Activated CD8-positive, alpha-beta T cell treated with anti-CD3 and anti-CD28 coated beads, Interleukin-2, amount 10 ng/mL, durations not matched to agents 7 days and 5 days (primary cell): ENCODE data around the gene KHNYN. TPM values are rescaled to one million over a fixed set of nuclear protein-coding genes. Genes with fewer than 3 reads are reported as not detected.
"Not testable (repeated sequence)": the region's sequence is repeated elsewhere in the genome, so short reads cannot be mapped to it uniquely, and the experiment has no call there.

Experiments
- ATAC-seq: fragments of 150-1000 bp; cut with Tn5 transposase; one replicate; pipeline ENCODE4 v1.10.0; 2021; ENCODE audit warnings: moderate library complexity
- CTCF ChIA-PET: fragments of 350-600 bp; sonication (Branson Sonifier 250); formaldehyde crosslinking; loops from one replicate; lab custom pipeline; 2021; ENCODE audit warnings: antibody characterized with exemption; lab: Charles Lee
- POLR2A ChIA-PET: fragments of 350-600 bp; sonication (Branson Sonifier 250); formaldehyde crosslinking; loops from one replicate; lab custom pipeline; 2021; ENCODE audit warnings: antibody characterized with exemption; lab: Charles Lee
- DNase-seq: peaks from one replicate; pipeline ENCODE4 v3.0.0-alpha.2; 2020
- H3K27ac Mint-ChIP-seq: one replicate; pipeline ENCODE4 v1.8.0; 2021; ENCODE audit warnings: mild to moderate bottlenecking, mixed read lengths
- H3K27me3 Mint-ChIP-seq: one replicate; pipeline ENCODE4 v1.8.0; 2021; ENCODE audit warnings: low read depth, mixed read lengths
- H3K36me3 Mint-ChIP-seq: one replicate; pipeline ENCODE4 v1.8.0; 2021; ENCODE audit warnings: low read depth, mixed read lengths
- H3K4me1 Mint-ChIP-seq: one replicate; pipeline ENCODE4 v1.8.0; 2021; ENCODE audit warnings: low read depth, mixed read lengths
- H3K4me3 Mint-ChIP-seq: one replicate; pipeline ENCODE4 v1.8.0; 2021; ENCODE audit warnings: mild to moderate bottlenecking, mixed read lengths
- H3K9me3 Mint-ChIP-seq: one replicate; pipeline ENCODE4 v1.8.0; 2022; ENCODE audit warnings: mixed read lengths; ENCODE audit not compliant: insufficient read depth
- total RNA-seq, 2 experiments: library from RNA; stranded (reverse); gene quantifications; one replicate each; pipeline ENCODE4 v1.2.3, GENCODE V29; 2021

Gene KHNYN
- 10 to 100 TPM; 55.4 to 58.9 TPM for total RNA-seq

- POLR2A ChIA-PET, result interaction anchor here (0.5 to 5.4 kb wide), 35 partner anchors 8 to 819 kb away, joined by 3 to 185 read pairs (median 5); partner anchors contain the start of genes ADCY4, CHMP4A, IRF9 and LTB4R
- Mint-ChIP-seq H3K9me3 (no peaks in the 10 kb centered on the region), H3K36me3 (peaks cover 25% of the 10 kb centered on the region), H3K4me3 (peak within 1 kb of the TSS; percentile 93), H3K4me1 (peaks cover 61% of the 10 kb centered on the region), H3K27me3 (no peaks in the 10 kb centered on the region), H3K27ac (peak within 1 kb of the TSS; percentile 96)
- peak; percentile 90 for ATAC-seq
- peak; percentile 91 for DNase-seq
- CTCF ChIA-PET, result interaction anchor here (0.7 to 17.6 kb wide), 15 partner anchors 8 to 321 kb away, joined by 3 to 709 read pairs (median 23); partner anchors contain the start of genes ADCY4, CIDEB, DHRS1 and LTB4R
Observed at GRCh38 chr14:24429395-24430142, at the start of gene KHNYN, which contains the start of gene CBLN3. Gene KHNYN (plus strand): TSS chr14:24429954. CDS start chr14:24430731, 777 bp downstream. Gene CBLN3 (minus strand): TSS chr14:24429668. CDS start chr14:24429054, 614 bp downstream.

GRCh38 chr14:24381363-24382063 lies 48.2 kb upstream of the KHNYN start:
- no peak overlapping the region for H3K27ac Mint-ChIP-seq
- H3K27me3 Mint-ChIP-seq, result peaks cover 10% of the 10 kb centered on the region
- DNase-seq (no peak), ATAC-seq (no peak)
- H3K4me3 Mint-ChIP-seq, result no peak overlapping the region
- CTCF ChIA-PET, result interaction anchor here (0.8 kb wide), 1 partner anchor 55 kb away, joined by 3 read pairs; no protein-coding TSS in a partner anchor
- H3K4me1 Mint-ChIP-seq, result peaks cover 7% of the 10 kb centered on the region
- H3K36me3 Mint-ChIP-seq, result no peaks in the 10 kb centered on the region
- POLR2A ChIA-PET, result interaction anchor here (1.5 kb wide), 1 partner anchor 48 kb away, joined by 4 read pairs; the partner anchor contains the start of genes CBLN3 and KHNYN
- no peaks in the 10 kb centered on the region for H3K9me3 Mint-ChIP-seq

DNA sequence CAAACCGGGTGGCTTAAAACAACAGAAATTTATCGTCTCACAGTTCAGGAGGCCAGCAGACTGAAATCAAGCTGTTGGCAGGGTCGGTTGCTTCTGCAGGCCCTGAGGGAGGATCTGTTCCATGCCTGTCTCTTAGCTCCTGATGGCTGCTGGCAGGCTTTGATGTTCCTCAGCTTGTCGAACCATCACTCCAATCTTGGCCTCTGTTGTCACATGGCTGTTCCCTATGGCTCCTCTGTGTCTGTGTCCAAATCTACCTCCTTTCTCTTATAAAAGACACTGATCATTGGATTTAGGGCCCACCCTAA lies 47.7 kb upstream of the KHNYN start:
- DNase-seq (no peak), ATAC-seq (no peak)
- Mint-ChIP-seq H3K27me3 (peaks cover 13% of the 10 kb centered on the region), H3K27ac (no peak overlapping the region), H3K4me1 (peaks cover 5% of the 10 kb centered on the region), H3K9me3 (no peaks in the 10 kb centered on the region), H3K4me3 (no peak overlapping the region), H3K36me3 (no peaks in the 10 kb centered on the region)
- ChIA-PET CTCF (interaction anchor here (0.8 to 1.7 kb wide), 2 partner anchors 49 to 55 kb away, joined by 3 to 4 read pairs; no protein-coding TSS in a partner anchor), POLR2A (interaction anchor here (1.5 kb wide), 1 partner anchor 48 kb away, joined by 4 read pairs; the partner anchor contains the start of genes CBLN3 and KHNYN)

GRCh38 chr14:24384169-24384568 lies 45.6 kb upstream of the KHNYN start:
- no peaks in the 10 kb centered on the region for H3K9me3 Mint-ChIP-seq
- no peak for ATAC-seq
- H3K27me3 Mint-ChIP-seq, result peaks cover 23% of the 10 kb centered on the region
- ChIA-PET CTCF (no interaction called here), POLR2A (no interaction called here)
- no peaks in the 10 kb centered on the region for H3K36me3 Mint-ChIP-seq
- H3K4me1 Mint-ChIP-seq, result no peaks in the 10 kb centered on the region
- H3K27ac Mint-ChIP-seq, result no peak overlapping the region
- H3K4me3 Mint-ChIP-seq, result no peak overlapping the region
- DNase-seq, result no peak

DNA sequence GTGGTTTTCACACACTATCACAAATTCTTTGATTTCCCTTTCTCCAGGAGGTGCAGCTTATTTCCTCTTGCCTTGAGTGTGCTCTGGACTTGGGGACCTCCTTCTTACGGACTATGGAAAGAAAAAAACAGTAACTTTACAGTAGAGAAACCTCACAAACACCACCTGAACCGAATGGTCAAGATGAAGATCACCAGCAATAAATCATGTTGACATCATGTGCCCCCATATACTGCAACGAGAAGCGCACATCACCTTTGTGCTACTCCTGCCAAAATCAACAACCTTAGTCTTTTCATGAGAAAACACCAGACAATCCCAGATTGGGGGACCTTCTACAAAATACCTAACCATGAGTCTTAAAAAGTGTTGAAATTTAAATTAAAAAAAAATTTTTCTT lies 44.2 kb upstream of the KHNYN start:
- Mint-ChIP-seq H3K4me1 (no peaks in the 10 kb centered on the region), H3K9me3 (no peaks in the 10 kb centered on the region), H3K4me3 (no peak overlapping the region), H3K36me3 (no peaks in the 10 kb centered on the region), H3K27me3 (peaks cover 28% of the 10 kb centered on the region), H3K27ac (no peak overlapping the region)
- ATAC-seq, result no peak
- CTCF ChIA-PET, result interaction anchor here (0.5 to 1.2 kb wide), 3 partner anchors 12 to 52 kb away, joined by 3 to 4 read pairs (median 3); no protein-coding TSS in a partner anchor
- POLR2A ChIA-PET, result no interaction called here
- DNase-seq, result no peak

GRCh38 chr14:24387009-24387345 lies 42.8 kb upstream of the KHNYN start:
- DNase-seq, result no peak
- no peak for ATAC-seq
- Mint-ChIP-seq H3K9me3 (no peaks in the 10 kb centered on the region), H3K4me1 (no peaks in the 10 kb centered on the region), H3K27ac (no peak overlapping the region), H3K36me3 (no peaks in the 10 kb centered on the region), H3K4me3 (no peak overlapping the region), H3K27me3 (peaks cover 34% of the 10 kb centered on the region)
- ChIA-PET CTCF (no interaction called here), POLR2A (no interaction called here)

GRCh38 chr14:24387579-24387978 lies 42.2 kb upstream of the KHNYN start:
- POLR2A ChIA-PET, ATAC-seq, H3K9me3 Mint-ChIP-seq, H3K27ac Mint-ChIP-seq, H3K4me3 Mint-ChIP-seq, H3K36me3 Mint-ChIP-seq, H3K4me1 Mint-ChIP-seq, DNase-seq: not testable (repeated sequence)
- CTCF ChIA-PET, result interaction anchor here (1.0 kb wide), 1 partner anchor 55 kb away, joined by 3 read pairs; no protein-coding TSS in a partner anchor
- H3K27me3 Mint-ChIP-seq, result peaks cover 39% of the 10 kb centered on the region

DNA sequence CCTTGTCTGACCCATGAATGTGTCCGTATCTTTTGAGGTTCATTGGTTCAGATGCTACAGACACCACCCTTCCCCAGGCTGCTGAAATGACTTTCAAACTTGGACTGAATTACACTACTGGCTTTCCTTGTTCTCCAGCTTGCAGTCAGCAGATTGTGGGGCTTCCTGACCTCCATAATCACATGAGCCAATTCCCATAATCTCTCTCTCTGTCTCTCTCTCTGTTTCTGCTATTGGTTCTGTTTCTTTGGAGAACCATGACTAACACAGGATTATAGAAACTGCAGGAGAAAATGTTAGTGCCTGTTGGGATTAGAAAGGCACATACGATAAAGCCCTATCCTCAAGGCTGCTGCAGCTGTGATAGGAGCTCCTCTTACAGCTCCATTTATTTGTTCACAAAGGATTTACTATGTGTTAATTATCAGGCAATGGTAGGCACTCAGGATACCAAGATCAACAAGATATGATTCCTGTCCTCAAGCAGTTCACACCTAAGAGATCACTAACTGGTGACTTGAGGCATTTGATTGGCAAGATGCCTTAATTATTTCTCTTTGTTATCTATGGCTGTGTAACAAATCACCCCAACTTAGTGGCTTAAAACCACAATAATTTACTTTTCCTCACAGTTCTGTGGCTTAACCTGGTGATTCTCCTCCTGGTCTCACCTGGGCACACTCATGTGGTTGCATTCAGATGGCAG lies 41.1 kb upstream of the KHNYN start:
- CTCF ChIA-PET, result interaction anchor here (1.0 kb wide), 1 partner anchor 56 kb away, joined by 3 read pairs; no protein-coding TSS in a partner anchor
- DNase-seq, result no peak
- POLR2A ChIA-PET, result no interaction called here
- ATAC-seq, result no peak
- H3K36me3 Mint-ChIP-seq, result no peaks in the 10 kb centered on the region
- H3K4me3 Mint-ChIP-seq, result no peak overlapping the region
- no peaks in the 10 kb centered on the region for H3K4me1 Mint-ChIP-seq
- H3K9me3 Mint-ChIP-seq, result no peaks in the 10 kb centered on the region
- peaks cover 41% of the 10 kb centered on the region for H3K27me3 Mint-ChIP-seq
- H3K27ac Mint-ChIP-seq, result no peak overlapping the region

- CTCF ChIA-PET, result no interaction called here
- H3K36me3 Mint-ChIP-seq, result no peaks in the 10 kb centered on the region
- H3K27ac Mint-ChIP-seq, result no peak overlapping the region
- POLR2A ChIA-PET, result no interaction called here
- H3K4me1 Mint-ChIP-seq, result no peaks in the 10 kb centered on the region
- peaks cover 41% of the 10 kb centered on the region for H3K27me3 Mint-ChIP-seq
- H3K4me3 Mint-ChIP-seq, result no peak overlapping the region
- ATAC-seq (no peak), DNase-seq (no peak)
- H3K9me3 Mint-ChIP-seq, result no peaks in the 10 kb centered on the region
Observed at GRCh38 chr14:24389226-24389848, 40.4 kb upstream of the KHNYN start.

DNA sequence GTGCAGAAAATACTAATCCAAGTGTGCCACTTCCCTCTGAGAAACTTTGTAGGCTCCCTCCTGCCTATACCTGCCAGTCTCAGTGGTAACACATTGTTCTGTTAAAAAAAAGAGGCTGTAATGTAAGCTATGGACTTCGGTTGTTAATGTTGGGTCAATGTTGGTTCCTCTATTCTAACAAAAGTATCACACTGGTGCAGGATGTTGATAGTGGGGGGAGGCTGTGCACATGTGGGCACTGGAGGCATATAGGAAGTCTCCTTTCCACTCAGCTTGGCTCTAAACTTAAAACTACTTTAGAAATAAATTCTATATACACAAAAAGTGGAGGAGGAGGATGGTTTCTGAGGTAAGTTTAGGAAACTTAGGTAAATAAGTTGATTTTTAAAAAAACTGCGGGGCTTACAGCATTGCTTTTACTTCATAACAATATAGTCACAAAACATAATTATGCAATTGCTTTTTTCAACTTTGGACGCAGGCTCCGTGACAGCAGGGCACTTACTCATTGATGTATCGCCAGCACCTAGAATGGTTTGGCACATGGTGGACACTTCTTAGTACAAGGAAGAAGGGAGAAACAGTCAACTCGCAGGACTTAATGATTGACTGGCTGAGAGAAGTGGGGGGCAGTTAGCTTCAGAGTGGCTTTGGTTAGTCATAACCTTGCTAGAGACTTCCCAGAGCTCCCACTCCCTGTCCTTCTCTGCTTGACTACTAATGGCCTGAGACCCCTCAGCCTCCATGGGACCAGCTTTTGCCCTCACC lies 38.9 kb upstream of the KHNYN start:
- H3K27me3 Mint-ChIP-seq, result peaks cover 40% of the 10 kb centered on the region
- DNase-seq (no peak), ATAC-seq (no peak)
- POLR2A ChIA-PET, result no interaction called here
- CTCF ChIA-PET, result no interaction called here
- H3K27ac Mint-ChIP-seq, result no peak overlapping the region
- H3K4me3 Mint-ChIP-seq, result no peak overlapping the region
- H3K36me3 Mint-ChIP-seq, result no peaks in the 10 kb centered on the region
- peaks cover 4% of the 10 kb centered on the region for H3K4me1 Mint-ChIP-seq
- H3K9me3 Mint-ChIP-seq, result no peaks in the 10 kb centered on the region
